H9 (cell line): ENCODE measurements around the gene TFF3. TPM values are rescaled to one million over a fixed set of nuclear protein-coding genes. Genes with fewer than 3 reads are reported as not detected.

ENCODE experiments used
- DNase-seq: peaks from one replicate; pipeline ENCODE4 v3.0.0-alpha.2; 2017
- H2AFZ ChIP-seq: one replicate; pipeline ENCODE4 v1.6.1; 2013; ENCODE audit warnings: mild to moderate bottlenecking, low read length, control low read depth, moderate library complexity
- H2AK5ac ChIP-seq: 2 replicates; pipeline ENCODE4 v1.6.1; 2013; ENCODE audit warnings: low read length, control low read depth, mixed read lengths; ENCODE audit not compliant: insufficient read length
- H2BK120ac ChIP-seq: one replicate; pipeline ENCODE4 v1.6.1; 2013; ENCODE audit warnings: low read depth, mild to moderate bottlenecking, low read length, control low read depth, inconsistent platforms; ENCODE audit not compliant: poor library complexity, severe bottlenecking
- H2BK12ac ChIP-seq: 2 replicates; pipeline ENCODE4 v1.6.1; 2013; ENCODE audit warnings: low read length, control low read depth, mixed read lengths, low read depth; ENCODE audit not compliant: insufficient read length
- H2BK15ac ChIP-seq: 2 replicates; pipeline ENCODE4 v1.6.1; 2013; ENCODE audit warnings: low read depth, low read length, control low read depth
- H2BK20ac ChIP-seq: one replicate; pipeline ENCODE4 v1.6.1; 2013; ENCODE audit warnings: low read depth, mild to moderate bottlenecking, low read length, control low read depth, inconsistent platforms; ENCODE audit not compliant: poor library complexity, severe bottlenecking
- H2BK5ac ChIP-seq: 2 replicates; pipeline ENCODE4 v1.6.1; 2013; ENCODE audit warnings: low read length, control low read depth, mixed read lengths; ENCODE audit not compliant: insufficient read length
- H3K14ac ChIP-seq: 2 replicates; pipeline ENCODE4 v1.6.1; 2013; ENCODE audit warnings: low read length, control low read depth; ENCODE audit not compliant: insufficient read depth
- H3K18ac ChIP-seq: 2 replicates; pipeline ENCODE4 v1.6.1; 2013; ENCODE audit warnings: low read depth, mild to moderate bottlenecking, mixed read lengths, low read length, control low read depth; ENCODE audit not compliant: insufficient read length
- H3K23ac ChIP-seq: 2 replicates; pipeline ENCODE4 v1.6.1; 2013; ENCODE audit warnings: low read length, control low read depth, mixed read lengths, low read depth; ENCODE audit not compliant: insufficient read length
- H3K23me2 ChIP-seq: 2 replicates; pipeline ENCODE4 v1.6.1; 2013; ENCODE audit warnings: low read depth, mild to moderate bottlenecking, mixed read lengths, low read length, control low read depth; ENCODE audit not compliant: insufficient read length, poor library complexity, severe bottlenecking
- H3K27ac ChIP-seq: 2 replicates; pipeline ENCODE4 v1.5.1; 2013; ENCODE audit warnings: low read length, control low read depth, mixed read lengths, low read depth; ENCODE audit not compliant: insufficient read length
- H3K27me3 ChIP-seq: 2 replicates; pipeline ENCODE4 v1.6.1; 2013; ENCODE audit warnings: low read length, control low read depth, inconsistent platforms; ENCODE audit not compliant: insufficient read depth
- H3K4ac ChIP-seq: 2 replicates; pipeline ENCODE4 v1.6.1; 2013; ENCODE audit warnings: low read depth, mild to moderate bottlenecking, control low read depth, inconsistent platforms, low read length, moderate library complexity
- H3K4me1 ChIP-seq: 2 replicates; pipeline ENCODE4 v1.6.1; 2013; ENCODE audit warnings: low read length, control low read depth, inconsistent platforms; ENCODE audit not compliant: insufficient read depth
- H3K4me2 ChIP-seq: 2 replicates; pipeline ENCODE4 v1.6.1; 2013; ENCODE audit warnings: low read length, control low read depth, mixed read lengths; ENCODE audit not compliant: insufficient read length, insufficient read depth
- H3K56ac ChIP-seq: 2 replicates; pipeline ENCODE4 v1.6.1; 2013; ENCODE audit warnings: low read depth, mild to moderate bottlenecking, mixed read lengths, low read length, control low read depth; ENCODE audit not compliant: insufficient read length
- H3K79me1 ChIP-seq: 2 replicates; pipeline ENCODE4 v1.6.1; 2013; ENCODE audit warnings: low read depth, mild to moderate bottlenecking, moderate library complexity, low read length, control low read depth, inconsistent platforms; ENCODE audit not compliant: insufficient read depth, poor library complexity, severe bottlenecking
- H3K79me2 ChIP-seq: 2 replicates; pipeline ENCODE4 v1.6.1; 2013; ENCODE audit warnings: low read length, control low read depth, inconsistent platforms; ENCODE audit not compliant: insufficient read depth
- H3K9ac ChIP-seq: 2 replicates; pipeline ENCODE4 v1.6.1; 2013; ENCODE audit warnings: low read length, control low read depth, mixed read lengths; ENCODE audit not compliant: insufficient read length; ENCODE audit errors: extremely low read depth
- H3K9me3 ChIP-seq: one replicate; pipeline ENCODE4 v1.6.1; 2013; ENCODE audit warnings: low read depth, low read length, inconsistent platforms; ENCODE audit not compliant: control insufficient read depth
- H3T11ph ChIP-seq: one replicate; pipeline ENCODE4 v1.6.1; 2013; ENCODE audit warnings: mild to moderate bottlenecking, low read length, control low read depth, inconsistent platforms
- H4K20me1 ChIP-seq: one replicate; pipeline ENCODE4 v1.6.1; 2013; ENCODE audit not compliant: control insufficient read depth, insufficient read length, insufficient read depth
- H4K5ac ChIP-seq: 2 replicates; pipeline ENCODE4 v1.6.1; 2013; ENCODE audit warnings: low read depth, mild to moderate bottlenecking, mixed read lengths, low read length, control low read depth; ENCODE audit not compliant: insufficient read length
- H4K8ac ChIP-seq: replicated peaks from 2 replicates; pipeline ENCODE4 v1.6.1; 2013; ENCODE audit warnings: low read length, control low read depth, mixed read lengths, low read depth; ENCODE audit not compliant: insufficient read length
- H4K91ac ChIP-seq: 2 replicates; pipeline ENCODE4 v1.6.1; 2013; ENCODE audit warnings: low read depth, mild to moderate bottlenecking, moderate library complexity, mixed read lengths, low read length, control low read depth; ENCODE audit not compliant: insufficient read length
- H3K27ac Mint-ChIP-seq, 3 experiments: 2 replicates in 2 of 3; 3 replicates in 1 of 3; pipeline ENCODE4 v1.8.0; 2020 to 2021; ENCODE audit warnings: mixed read lengths in 3 of 3, mild to moderate bottlenecking in 1 of 3, moderate library complexity in 1 of 3
- H3K27me3 Mint-ChIP-seq: 2 replicates; pipeline ENCODE4 v1.8.0; 2021; ENCODE audit warnings: low read depth, mild to moderate bottlenecking, moderate library complexity, mixed read lengths
- H3K36me3 Mint-ChIP-seq, 3 experiments: 2 replicates in 2 of 3; 3 replicates in 1 of 3; pipeline ENCODE4 v1.8.0; 2020 to 2021; ENCODE audit warnings: low read depth in 3 of 3, mixed read lengths in 3 of 3; ENCODE audit not compliant: insufficient read depth in 1 of 3
- H3K4me1 Mint-ChIP-seq, 2 experiments: 2 replicates each; pipeline ENCODE4 v1.8.0; 2020; ENCODE audit warnings: mixed read lengths in 2 of 2
- H3K4me3 Mint-ChIP-seq, 2 experiments: 2 replicates in 1 of 2; 3 replicates in 1 of 2; pipeline ENCODE4 v1.8.0; 2020 to 2021; ENCODE audit warnings: mild to moderate bottlenecking in 2 of 2, mixed read lengths in 2 of 2, moderate library complexity in 1 of 2
- H3K9me3 Mint-ChIP-seq, 2 experiments: 2 replicates in 1 of 2; 3 replicates in 1 of 2; pipeline ENCODE4 v1.8.0; 2020; ENCODE audit warnings: mild to moderate bottlenecking in 2 of 2, mixed read lengths in 2 of 2, moderate library complexity in 1 of 2
- WGBS: extraction: QIAGEN DNeasy Blood & Tissue Kit; methylation state at CpG from one replicate; pipeline ENCODE4 v1.1.7; 2013; ENCODE audit warnings: missing lambda C conversion rate, low lambda C conversion rate, mixed read lengths; ENCODE audit not compliant: insufficient read length; ENCODE audit errors: extremely low coverage; 5-methylcytosine and 5-hydroxymethylcytosine counted together
- total RNA-seq: library from RNA; stranded (reverse); gene quantifications from 2 replicates; pipeline ENCODE4 v1.2.1, GENCODE V29; 2021
- TF ChIP-seq, protein P1 (sequence below): fragments of 200-600 bp; sonication (generic); conservative IDR thresholded peaks from 3 replicates; pipeline ENCODE4 v1.8.0; 2021; ENCODE audit warnings: antibody characterized with exemption, mild to moderate bottlenecking

Gene TFF3
- total RNA-seq, 1 experiment from 2014 or later: 1.5 TPM

GRCh38 chr21:42302076-42302650 lies 13.0 kb downstream of the TFF3 start:
- no peak overlapping the region for H3K27ac ChIP-seq
- no peak overlapping the region for H2BK12ac ChIP-seq
- no peak overlapping the region for H3T11ph ChIP-seq
- no peak overlapping the region for H3K56ac ChIP-seq
- H4K91ac ChIP-seq: no peak overlapping the region
- no peak overlapping the region for H3K23ac ChIP-seq
- no peak overlapping the region for H3K9ac ChIP-seq
- H4K20me1 ChIP-seq: no peaks in the 10 kb centered on the region
- H2BK15ac ChIP-seq: no peak overlapping the region
- peaks cover 7% of the 10 kb centered on the region for H3K27me3 Mint-ChIP-seq
- no peak overlapping the region for H3K18ac ChIP-seq
- H3K4me3 Mint-ChIP-seq: no peak overlapping the region
- H2AFZ ChIP-seq: no peak overlapping the region
- H3K9me3 Mint-ChIP-seq: no peaks in the 10 kb centered on the region
- no peaks in the 10 kb centered on the region for H3K27me3 ChIP-seq
- H3K4ac ChIP-seq: no peak overlapping the region
- H3K27ac Mint-ChIP-seq: no peak overlapping the region
- no peaks in the 10 kb centered on the region for H3K23me2 ChIP-seq
- DNase-seq: no peak
- no peaks in the 10 kb centered on the region for H3K9me3 ChIP-seq
- TF ChIP-seq, protein P1, sequence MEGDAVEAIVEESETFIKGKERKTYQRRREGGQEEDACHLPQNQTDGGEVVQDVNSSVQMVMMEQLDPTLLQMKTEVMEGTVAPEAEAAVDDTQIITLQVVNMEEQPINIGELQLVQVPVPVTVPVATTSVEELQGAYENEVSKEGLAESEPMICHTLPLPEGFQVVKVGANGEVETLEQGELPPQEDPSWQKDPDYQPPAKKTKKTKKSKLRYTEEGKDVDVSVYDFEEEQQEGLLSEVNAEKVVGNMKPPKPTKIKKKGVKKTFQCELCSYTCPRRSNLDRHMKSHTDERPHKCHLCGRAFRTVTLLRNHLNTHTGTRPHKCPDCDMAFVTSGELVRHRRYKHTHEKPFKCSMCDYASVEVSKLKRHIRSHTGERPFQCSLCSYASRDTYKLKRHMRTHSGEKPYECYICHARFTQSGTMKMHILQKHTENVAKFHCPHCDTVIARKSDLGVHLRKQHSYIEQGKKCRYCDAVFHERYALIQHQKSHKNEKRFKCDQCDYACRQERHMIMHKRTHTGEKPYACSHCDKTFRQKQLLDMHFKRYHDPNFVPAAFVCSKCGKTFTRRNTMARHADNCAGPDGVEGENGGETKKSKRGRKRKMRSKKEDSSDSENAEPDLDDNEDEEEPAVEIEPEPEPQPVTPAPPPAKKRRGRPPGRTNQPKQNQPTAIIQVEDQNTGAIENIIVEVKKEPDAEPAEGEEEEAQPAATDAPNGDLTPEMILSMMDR: no peak
- H2BK5ac ChIP-seq: no peak overlapping the region
- H3K36me3 Mint-ChIP-seq: no peaks in the 10 kb centered on the region
- no peaks in the 10 kb centered on the region for H3K79me1 ChIP-seq
- H2BK20ac ChIP-seq: no peak overlapping the region
- no peak overlapping the region for H4K8ac ChIP-seq
- H4K5ac ChIP-seq: no peak overlapping the region
- no CpG with 5 or more reads among the region's 12 CpGs for WGBS
- H3K79me2 ChIP-seq: no peaks in the 10 kb centered on the region
- no peaks in the 10 kb centered on the region for H3K4me1 ChIP-seq
- no peak overlapping the region for H2BK120ac ChIP-seq
- H3K14ac ChIP-seq: no peak overlapping the region
- no peak overlapping the region for H2AK5ac ChIP-seq
- peaks cover 15 to 18% of the 10 kb centered on the region in 2 experiments for H3K4me1 Mint-ChIP-seq
- H3K4me2 ChIP-seq: no peak overlapping the region
